GM18508 (cell line): Measurements from ENCODE around the gene STRC.
A peak's percentile ranks its signal among the peaks of the same experiment; 100 is the strongest.
"Not testable (repeated sequence)": the region's sequence is repeated elsewhere in the genome, so short reads cannot be mapped to it uniquely, and the experiment has no call there.

Experiments
- ATAC-seq: cut with Tn5 transposase; IDR thresholded peaks from one replicate; pipeline ENCODE4 v1.9.1; 2021; ENCODE audit warnings: moderate number of reproducible peaks; ENCODE audit not compliant: insufficient read depth, unreplicated experiment

Gene STRC

GRCh38 chr15:43618700-43619099 lies at the start of gene STRC:
Gene STRC (minus strand): TSS chr15:43618800. CDS start chr15:43618722, 78 bp downstream.
- ATAC-seq: not testable (repeated sequence)

GRCh38 chr15:43666177-43666576 lies 47.6 kb upstream of the STRC start:
- ATAC-seq: not testable (repeated sequence)

GRCh38 chr15:43663333-43663732 lies 44.7 kb upstream of the STRC start:
- not testable (repeated sequence) for ATAC-seq

GRCh38 chr15:43662293-43662692 lies 43.7 kb upstream of the STRC start:
- not testable (repeated sequence) for ATAC-seq

- ATAC-seq: not testable (repeated sequence)
Measured at GRCh38 chr15:43659727-43660126, 41.1 kb upstream of the STRC start.

- ATAC-seq: not testable (repeated sequence)
Measured at GRCh38 chr15:43649430-43649926, 30.9 kb upstream of the STRC start.

GRCh38 chr15:43648649-43649429 lies 30.2 kb upstream of the STRC start, which contains the start of gene CATSPER2:
Gene CATSPER2 (minus strand): TSS chr15:43648844. CDS start chr15:43648061, 783 bp downstream.
- no peak for ATAC-seq

GRCh38 chr15:43638464-43639204 lies 20.0 kb upstream of the STRC start:
- ATAC-seq: not testable (repeated sequence)

GRCh38 chr15:43626937-43627336 lies 8.3 kb upstream of the STRC start:
- not testable (repeated sequence) for ATAC-seq

- ATAC-seq: no peak
Measured at GRCh38 chr15:43625106-43625505, 6.5 kb upstream of the STRC start.

GRCh38 chr15:43622068-43622799 lies 3.6 kb upstream of the STRC start:
- not testable (repeated sequence) for ATAC-seq

GRCh38 chr15:43617750-43618149 lies 850 bp downstream of the STRC start:
- ATAC-seq: not testable (repeated sequence)

- not testable (repeated sequence) for ATAC-seq
Measured at GRCh38 chr15:43602233-43602632, 16.4 kb downstream of the STRC start.

- not testable (repeated sequence) for ATAC-seq
Measured at GRCh38 chr15:43600200-43600599, 18.4 kb downstream of the STRC start.

GRCh38 chr15:43599131-43599530 lies 19.5 kb downstream of the STRC start:
- ATAC-seq: not testable (repeated sequence)

GRCh38 chr15:43593328-43594190 lies 25.0 kb downstream of the STRC start, which contains the start of gene CKMT1B:
Gene CKMT1B (plus strand): TSS chr15:43594027. CDS start chr15:43594219, 192 bp downstream.
- not testable (repeated sequence) for ATAC-seq

- ATAC-seq: not testable (repeated sequence)
Measured at GRCh38 chr15:43592841-43593240, 25.8 kb downstream of the STRC start.

- peak; percentile 81 for ATAC-seq
Measured at GRCh38 chr15:43589778-43590466, 28.7 kb downstream of the STRC start, which contains the start of gene PPIP5K1. Gene PPIP5K1 (minus strand): TSS chr15:43590208. CDS start chr15:43584504, 5,704 bp downstream.
